GM12801 (cell line): ENCODE results near the gene NLRC5.

Experiments
- CTCF ChIP-seq: IDR thresholded peaks from one replicate; pipeline ENCODE4 v1.5.1; 2011; ENCODE audit warnings: control low read depth; ENCODE audit not compliant: insufficient read length; ENCODE audit errors: extremely low read depth

The NLRC5 gene

DNA sequence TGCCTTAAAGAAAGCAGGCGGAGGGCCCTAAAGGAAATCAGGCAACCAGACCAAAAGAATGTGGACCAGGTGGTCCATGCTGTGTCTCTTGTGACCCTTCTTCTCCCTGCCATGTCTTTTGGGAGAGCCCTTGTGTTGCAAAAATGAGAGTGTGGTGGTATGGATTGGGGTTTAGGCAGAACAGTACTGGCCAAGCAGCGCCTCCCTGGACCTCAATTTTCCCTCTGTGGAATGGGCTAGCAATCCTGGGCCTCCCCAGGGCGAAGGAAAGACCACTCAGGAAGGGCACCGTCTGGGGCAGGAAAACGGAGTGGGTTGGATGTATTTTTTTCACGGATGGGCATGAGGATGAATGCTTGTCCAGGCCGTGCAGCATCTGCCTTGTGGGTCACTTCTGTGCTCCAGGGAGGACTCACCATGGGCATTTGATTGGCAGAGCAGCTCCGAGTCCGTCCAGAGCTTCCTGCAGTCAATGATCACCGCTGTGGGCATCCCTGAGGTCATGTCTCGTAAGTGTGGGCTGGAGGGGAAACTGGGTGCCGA, 7.6 kb upstream of the NLRC5 start:
- no peak for TF ChIP-seq CTCF

GRCh38 chr16:56982695-56983094, 6.7 kb upstream of the NLRC5 start:
- TF ChIP-seq CTCF, result no peak

GRCh38 chr16:56983211-56983751, 6.1 kb upstream of the NLRC5 start:
- TF ChIP-seq CTCF, result no peak

DNA sequence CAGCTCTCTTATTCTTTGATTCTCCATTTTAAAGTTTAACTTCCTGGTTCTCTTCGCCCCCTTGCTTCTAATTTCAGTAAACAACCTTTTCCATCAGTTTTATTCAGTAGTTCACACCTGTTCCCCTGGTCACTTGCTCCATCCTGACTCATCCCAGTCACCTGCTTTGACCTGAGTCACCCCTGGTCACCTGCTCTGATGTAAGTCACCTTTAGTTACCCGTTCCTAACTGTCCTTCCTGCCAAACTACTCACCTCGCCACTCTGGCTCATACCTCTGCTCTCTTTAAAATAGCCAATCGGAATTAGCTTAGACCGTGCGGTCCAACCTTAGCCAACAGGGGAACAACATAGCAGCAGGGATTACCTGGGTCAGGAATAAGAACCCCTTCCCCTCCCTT, 4.7 kb upstream of the NLRC5 start:
- TF ChIP-seq CTCF, result no peak

DNA sequence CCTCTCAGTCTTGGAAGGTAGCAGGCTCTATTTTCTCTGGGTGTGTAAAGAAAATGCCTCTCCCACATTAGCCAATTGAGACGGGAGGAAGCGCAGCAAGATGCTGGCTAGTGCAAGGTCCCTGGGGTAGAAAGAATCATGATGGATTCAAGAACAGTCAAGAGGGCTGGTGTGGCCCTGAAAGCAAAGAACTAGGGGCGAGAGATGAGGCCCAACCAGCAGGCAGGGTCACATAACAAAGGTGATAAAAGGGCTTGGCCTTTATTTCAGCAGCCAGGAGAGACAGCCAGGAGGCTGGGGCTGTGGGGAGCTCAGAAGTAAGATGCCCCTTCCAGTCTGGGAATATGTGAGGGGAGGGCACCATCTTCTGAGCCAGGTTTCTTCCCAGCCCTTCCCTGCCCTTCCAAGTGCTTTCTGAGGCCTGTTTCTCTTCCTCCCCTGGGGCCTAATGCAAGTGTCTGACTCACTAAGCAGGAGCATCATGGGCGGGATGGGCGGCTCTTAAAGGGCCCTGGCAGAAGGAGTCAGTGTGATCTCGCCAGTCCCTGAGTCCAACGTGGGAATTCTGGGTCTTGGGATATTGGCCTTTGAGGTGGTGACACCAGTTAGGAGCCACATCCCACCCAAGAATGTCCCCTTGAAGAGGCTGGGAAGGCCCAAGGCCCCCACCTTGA, 3.9 kb upstream of the NLRC5 start:
- TF ChIP-seq CTCF, result no peak

DNA sequence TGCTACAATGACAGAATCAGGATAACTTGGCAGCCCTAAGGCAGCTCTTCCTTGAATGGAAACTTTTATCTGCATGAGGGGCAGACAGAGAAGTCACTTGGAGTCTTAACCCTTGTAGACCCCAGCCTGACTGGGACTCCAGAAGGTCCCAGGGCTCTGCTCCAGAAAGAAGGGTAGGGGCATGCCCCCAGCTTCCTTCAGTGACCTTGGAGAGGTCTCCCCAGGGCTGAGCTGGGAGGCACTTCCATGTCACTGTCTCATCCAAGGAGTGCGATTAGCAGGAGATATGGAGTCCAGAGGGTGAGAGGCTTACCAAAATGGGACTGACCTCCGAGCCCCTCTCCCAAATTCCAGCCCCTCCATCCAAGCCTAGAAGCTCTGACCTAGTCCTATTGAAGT, 3.4 kb upstream of the NLRC5 start:
- TF ChIP-seq CTCF, result no peak

DNA sequence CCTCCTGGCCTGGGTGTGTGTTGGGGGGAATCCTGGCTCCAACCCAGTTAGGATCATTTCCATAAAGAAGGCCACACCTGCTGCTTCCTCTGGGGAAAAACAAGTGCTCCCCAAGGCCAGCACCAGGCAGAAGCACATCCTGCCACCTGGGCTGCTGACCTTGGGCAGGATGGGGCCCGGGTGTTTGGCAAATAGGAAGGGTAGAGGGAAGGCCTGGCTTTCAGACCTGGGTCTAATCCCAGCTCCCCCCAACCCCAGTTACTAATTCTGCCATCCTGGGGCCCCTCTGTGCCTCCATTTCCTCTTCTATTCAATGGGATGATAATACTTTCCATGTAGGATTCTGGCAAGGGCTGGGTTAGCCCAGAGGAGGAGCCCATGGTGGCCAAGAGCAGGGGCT, 3.0 kb upstream of the NLRC5 start:
- no peak for TF ChIP-seq CTCF
